ENCODE measurements around the gene PIK3C2A.

DNA sequence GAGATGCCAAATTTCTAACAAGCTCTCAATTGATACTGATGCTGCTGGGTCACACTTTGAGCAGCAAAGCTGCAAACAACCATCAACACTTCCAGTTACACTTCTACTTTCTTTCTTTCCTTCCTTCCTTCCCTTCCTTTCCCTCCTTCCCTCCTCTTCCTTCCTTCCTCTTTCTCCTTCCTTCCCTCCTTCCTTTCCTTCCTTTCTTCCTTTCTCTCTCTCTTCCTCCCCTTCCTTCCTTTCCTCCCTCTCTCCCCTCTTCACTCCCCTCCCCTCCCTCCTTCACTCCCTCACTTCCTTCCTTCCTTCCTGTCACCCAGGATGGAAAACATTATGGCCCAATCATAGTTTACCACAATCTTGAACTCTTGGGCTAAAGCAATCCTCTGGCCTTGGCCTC, 33.0 kb upstream of the PIK3C2A start:
- TF ChIP-seq CTCF (IDR thresholded peaks at IDR 0.05; ENCODE audit: insufficient read depth, low read depth, low read length), result no peak
- TF ChIP-seq EZH2 (IDR thresholded peaks at IDR 0.05; ENCODE audit: insufficient read depth, low read length), result no peak
